GM12872 (cell line): ENCODE measurements around the gene ELOVL7.

ENCODE experiments used
- TF ChIP-seq, protein P1 (sequence below): IDR thresholded peaks from 3 replicates; pipeline ENCODE4 v1.5.1; 2011; ENCODE audit warnings: low read depth, mild to moderate bottlenecking, low read length, moderate library complexity; ENCODE audit not compliant: insufficient read depth

ELOVL7 gene

DNA sequence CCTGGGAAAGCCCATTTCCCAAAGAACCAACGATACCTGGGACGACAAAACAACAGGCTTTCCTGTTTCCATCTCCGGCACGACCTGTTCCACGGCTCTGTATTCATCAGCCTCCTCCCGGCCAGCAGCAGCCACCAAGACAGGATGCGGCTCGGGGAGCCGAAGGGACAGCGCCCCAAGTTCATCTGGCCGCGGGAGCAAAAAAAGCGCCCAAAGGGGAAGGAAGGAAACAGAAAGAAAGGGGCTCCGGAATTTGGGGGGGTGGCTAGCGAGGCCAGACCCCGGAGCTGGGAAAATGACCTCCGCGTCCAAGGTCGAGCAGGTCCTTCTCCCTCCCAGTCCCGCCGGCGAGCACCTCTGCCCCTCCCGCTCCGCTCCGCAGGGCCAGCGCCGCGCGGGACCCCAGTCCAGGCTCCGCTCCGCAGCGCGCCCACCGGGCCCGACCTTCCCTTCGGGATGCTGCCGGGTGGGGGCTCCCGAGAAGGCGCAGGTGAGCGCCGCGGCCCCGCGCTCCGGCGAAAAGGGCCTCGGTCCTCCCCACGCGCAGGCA, 608 bp downstream of the ELOVL7 start:
- TF ChIP-seq, protein P1, sequence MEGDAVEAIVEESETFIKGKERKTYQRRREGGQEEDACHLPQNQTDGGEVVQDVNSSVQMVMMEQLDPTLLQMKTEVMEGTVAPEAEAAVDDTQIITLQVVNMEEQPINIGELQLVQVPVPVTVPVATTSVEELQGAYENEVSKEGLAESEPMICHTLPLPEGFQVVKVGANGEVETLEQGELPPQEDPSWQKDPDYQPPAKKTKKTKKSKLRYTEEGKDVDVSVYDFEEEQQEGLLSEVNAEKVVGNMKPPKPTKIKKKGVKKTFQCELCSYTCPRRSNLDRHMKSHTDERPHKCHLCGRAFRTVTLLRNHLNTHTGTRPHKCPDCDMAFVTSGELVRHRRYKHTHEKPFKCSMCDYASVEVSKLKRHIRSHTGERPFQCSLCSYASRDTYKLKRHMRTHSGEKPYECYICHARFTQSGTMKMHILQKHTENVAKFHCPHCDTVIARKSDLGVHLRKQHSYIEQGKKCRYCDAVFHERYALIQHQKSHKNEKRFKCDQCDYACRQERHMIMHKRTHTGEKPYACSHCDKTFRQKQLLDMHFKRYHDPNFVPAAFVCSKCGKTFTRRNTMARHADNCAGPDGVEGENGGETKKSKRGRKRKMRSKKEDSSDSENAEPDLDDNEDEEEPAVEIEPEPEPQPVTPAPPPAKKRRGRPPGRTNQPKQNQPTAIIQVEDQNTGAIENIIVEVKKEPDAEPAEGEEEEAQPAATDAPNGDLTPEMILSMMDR, result no peak

DNA sequence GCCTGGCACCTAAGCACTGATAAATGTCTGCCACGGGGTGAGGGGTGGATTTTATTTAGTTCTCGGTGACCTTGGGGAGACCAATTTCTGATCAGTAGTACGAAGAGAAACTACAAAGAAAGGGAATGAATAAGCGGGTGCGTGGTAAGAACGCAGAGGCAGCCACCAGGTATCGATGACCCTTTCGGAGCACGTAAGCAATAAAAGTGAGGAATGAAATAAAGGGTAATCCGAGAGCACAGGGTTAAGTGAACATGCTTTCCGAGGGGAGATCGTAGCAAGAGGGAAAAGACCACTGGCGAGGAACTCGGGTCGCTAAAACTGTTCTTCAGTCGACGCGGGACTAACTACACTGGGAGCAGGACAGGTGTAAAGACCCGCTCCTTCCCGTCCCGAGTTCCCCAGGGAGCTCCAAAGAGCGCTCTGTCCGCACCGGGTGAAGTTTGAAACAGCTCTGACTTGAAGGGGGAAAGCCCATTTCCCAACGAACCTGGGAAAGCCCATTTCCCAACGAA, 1.1 kb downstream of the ELOVL7 start:
- TF ChIP-seq, protein P1, result no peak

DNA sequence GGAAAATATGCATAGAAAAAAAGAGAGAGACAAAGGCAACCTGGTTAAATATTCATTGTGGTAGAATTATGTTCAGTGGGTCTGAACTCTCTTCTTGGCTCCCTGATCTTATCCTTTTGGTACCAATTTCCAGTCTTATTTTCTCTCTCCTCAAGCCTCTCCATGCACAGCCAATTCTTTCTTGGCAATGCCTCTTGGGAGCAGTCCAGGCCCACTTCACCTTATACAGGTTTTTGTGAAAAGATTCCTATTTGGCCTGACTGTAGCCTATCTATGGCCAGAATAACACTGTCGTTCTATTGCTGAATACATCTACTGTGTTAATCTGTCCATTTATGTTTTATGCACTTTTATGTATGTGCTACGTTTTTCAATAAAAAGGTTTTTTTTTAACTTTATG, 2.7 kb downstream of the ELOVL7 start:
- TF ChIP-seq, protein P1, result no peak

DNA sequence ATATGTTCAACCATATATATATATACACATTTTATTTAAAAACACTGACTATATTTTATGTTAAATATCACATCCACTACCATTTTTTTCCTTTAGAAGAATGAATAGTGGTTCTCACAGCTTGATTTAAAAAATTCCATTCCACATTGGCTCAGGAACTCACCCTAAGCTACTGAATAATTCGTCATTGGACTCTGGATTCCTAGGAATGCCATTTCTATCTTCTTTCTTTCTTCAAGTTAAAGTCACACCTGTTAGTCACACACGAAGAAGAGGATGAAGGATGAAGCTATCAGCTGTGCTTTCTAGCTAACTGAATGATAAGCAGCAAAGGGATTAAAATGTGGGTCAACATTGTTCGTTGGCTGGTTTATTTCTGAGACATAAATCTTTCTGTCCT, 7.9 kb downstream of the ELOVL7 start:
- TF ChIP-seq, protein P1, result no peak

DNA sequence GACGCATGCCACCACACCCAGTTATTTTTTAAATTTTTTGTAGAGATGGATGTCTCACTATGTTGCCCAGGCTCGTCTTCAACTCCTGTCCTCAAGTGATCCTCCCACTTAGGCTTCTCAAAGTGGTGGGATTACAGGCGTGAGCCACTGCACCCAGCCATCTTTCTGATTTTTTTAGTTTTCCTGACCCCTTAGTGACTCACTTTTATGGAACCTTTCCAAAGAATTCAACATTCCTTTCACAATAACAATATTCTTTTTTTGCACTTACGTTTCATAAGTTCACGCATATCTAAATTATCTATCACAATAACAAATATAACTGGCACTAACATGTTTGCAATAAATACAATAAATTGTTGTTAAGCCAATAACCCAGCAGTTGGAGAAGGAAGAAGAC, 8.5 kb downstream of the ELOVL7 start:
- TF ChIP-seq, protein P1, result no peak

DNA sequence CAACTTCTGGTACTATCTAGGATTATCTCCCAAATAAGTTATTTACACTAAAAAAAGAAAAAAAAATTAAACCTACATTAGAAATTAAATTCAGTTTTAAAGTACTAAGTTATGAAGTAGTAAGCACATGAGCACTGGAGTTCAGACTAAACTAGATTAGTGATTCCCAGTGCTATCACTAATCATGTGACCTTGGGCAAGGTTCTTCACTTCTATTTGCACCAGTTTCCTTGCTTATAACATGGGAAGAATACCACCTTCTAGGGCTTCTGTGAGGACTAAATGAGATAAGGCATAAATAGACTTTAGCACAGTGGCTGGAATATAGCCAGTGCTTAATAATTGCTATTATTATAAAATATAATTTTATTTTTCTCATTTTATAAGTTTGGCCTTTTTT, 10.5 kb downstream of the ELOVL7 start:
- TF ChIP-seq, protein P1, result no peak

DNA sequence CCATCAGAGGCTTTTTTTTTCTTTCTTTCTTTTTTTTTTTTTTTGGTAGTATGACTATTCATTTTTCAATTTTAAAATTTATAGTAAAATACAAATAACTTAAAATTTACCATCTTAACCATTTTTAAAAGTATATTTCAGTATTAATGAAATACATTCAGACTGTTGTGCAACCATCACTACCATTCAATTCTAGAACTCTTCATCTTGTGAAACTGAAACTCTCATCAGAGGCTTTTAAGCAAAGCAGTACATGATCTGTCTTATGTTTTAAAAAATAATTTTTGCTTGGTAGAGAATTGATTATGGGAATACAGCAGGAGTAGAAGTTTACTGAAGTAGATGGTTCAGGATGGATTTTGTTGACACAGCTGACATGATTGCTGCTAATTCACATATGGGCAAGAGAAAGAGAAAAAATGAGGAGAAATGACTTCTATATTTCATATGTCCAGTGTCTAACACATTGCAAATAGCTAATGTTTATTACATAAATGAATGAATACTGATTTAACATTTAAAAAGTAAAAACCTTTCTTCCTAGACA, 13.4 kb downstream of the ELOVL7 start:
- TF ChIP-seq, protein P1, result no peak
